Right lung (tissue), 10 donors: Measurements from ENCODE around the gene KRTAP19-5. TPM values are rescaled to one million over a fixed set of nuclear protein-coding genes. Genes with fewer than 3 reads are reported as not detected.
"Not testable (repeated sequence)": the region's sequence is repeated elsewhere in the genome, so short reads cannot be mapped to it uniquely, and the experiment has no call there.

Experiments used
- DNase-seq, 2 donors: peaks; one replicate each; pipeline ENCODE4 v3.0.0-alpha.2; 2013
- long read RNA-seq, 8 donors: transcript quantifications; one replicate each; lab custom pipeline, GENCODE V29; 2026
- polyA plus RNA-seq, 5 donors: library from polyadenylated mRNA; unstranded; fragments of 120-200 nt; gene quantifications; one replicate each; pipeline versions ENCODE4 v1.2.1 to v1.2.3, GENCODE V29; 2013; ENCODE audit warnings: inconsistent platforms in 1 of 5, low replicate concordance in 1 of 5; ENCODE audit not compliant: insufficient read length in 5 of 5, insufficient read depth in 1 of 5

Gene KRTAP19-5
- not detected for polyA plus RNA-seq
- long read RNA-seq, donor 1: 0 reads
- long read RNA-seq, donor 2: 0 reads
- long read RNA-seq, donor 3: 0 reads
- long read RNA-seq, donor 4: 0 reads
- long read RNA-seq, donor 5: 0 reads
- long read RNA-seq, donor 6: 0 reads
- long read RNA-seq, donor 7: 0 reads
- long read RNA-seq, donor 8: 0 reads

- DNase-seq: no peak
These were observed at the start of gene KRTAP19-5 for GRCh38 chr21:30502041-30502440. Gene KRTAP19-5, minus strand, starts transcription at chr21:30502141. Its CDS starts 51 bp downstream, at chr21:30502090.

- no peak for DNase-seq
These were observed 39.8 kb upstream of the KRTAP19-5 start, which contains the start of gene KRTAP19-6 for GRCh38 chr21:30541764-30542163. Gene KRTAP19-6, minus strand, starts transcription at chr21:30541864. Its CDS starts 31 bp downstream, at chr21:30541833.

GRCh38 chr21:30518876-30519275 is 16.9 kb upstream of the KRTAP19-5 start:
- DNase-seq: no peak

- no peak for DNase-seq
These were observed 13.7 kb upstream of the KRTAP19-5 start for GRCh38 chr21:30515681-30516080.

GRCh38 chr21:30505621-30506205 is 3.8 kb upstream of the KRTAP19-5 start:
- DNase-seq: not testable (repeated sequence)

GRCh38 chr21:30497065-30497464 is 4.9 kb downstream of the KRTAP19-5 start, which contains the start of gene KRTAP19-4:
Gene KRTAP19-4, minus strand, starts transcription at chr21:30497165. Its CDS starts 55 bp downstream, at chr21:30497110.
- no peak for DNase-seq

GRCh38 chr21:30491963-30492428 is 9.9 kb downstream of the KRTAP19-5 start, which contains the start of gene KRTAP19-3:
Gene KRTAP19-3, minus strand, starts transcription at chr21:30492013. Its CDS starts 56 bp downstream, at chr21:30491957.
- DNase-seq: no peak

GRCh38 chr21:30487336-30487735 is 14.6 kb downstream of the KRTAP19-5 start, which contains the start of gene KRTAP19-2:
Gene KRTAP19-2, minus strand, starts transcription at chr21:30487436. Its CDS starts 88 bp downstream, at chr21:30487348.
- DNase-seq: no peak

GRCh38 chr21:30486180-30486579 is 15.8 kb downstream of the KRTAP19-5 start:
- no peak for DNase-seq

- DNase-seq: no peak
These were observed 19.8 kb downstream of the KRTAP19-5 start for GRCh38 chr21:30482130-30482529.

- no peak for DNase-seq
These were observed 21.8 kb downstream of the KRTAP19-5 start, which contains the start of gene KRTAP19-1 for GRCh38 chr21:30480145-30480544. Gene KRTAP19-1, minus strand, starts transcription at chr21:30480367. Its CDS starts 50 bp downstream, at chr21:30480317.

- DNase-seq: no peak
These were observed 22.7 kb downstream of the KRTAP19-5 start for GRCh38 chr21:30479259-30479658.

- no peak for DNase-seq
These were observed 23.9 kb downstream of the KRTAP19-5 start for GRCh38 chr21:30478004-30478403.

- DNase-seq: no peak
These were observed 32.8 kb downstream of the KRTAP19-5 start for GRCh38 chr21:30468900-30469714.

GRCh38 chr21:30463713-30464112 is 38.2 kb downstream of the KRTAP19-5 start:
- DNase-seq: no peak

Other genes starting within 250 kb of the KRTAP19-5 start
- not detected for gene KRTAP24-1, start 219.2 kb downstream of the KRTAP19-5 start, polyA plus RNA-seq
- gene KRTAP25-1, start 212.6 kb downstream of the KRTAP19-5 start, polyA plus RNA-seq: not detected
- gene KRTAP26-1, start 181.8 kb downstream of the KRTAP19-5 start, polyA plus RNA-seq: not detected
- gene KRTAP27-1, start 164.4 kb downstream of the KRTAP19-5 start, polyA plus RNA-seq: not detected
- not detected for gene KRTAP23-1, start 153.5 kb downstream of the KRTAP19-5 start, polyA plus RNA-seq
- gene KRTAP13-2, start 129.9 kb downstream of the KRTAP19-5 start, polyA plus RNA-seq: not detected
- not detected for gene KRTAP13-1, start 106.1 kb downstream of the KRTAP19-5 start, polyA plus RNA-seq
- gene KRTAP13-3, start 76.2 kb downstream of the KRTAP19-5 start, polyA plus RNA-seq: not detected
- gene KRTAP13-4, start 71.9 kb downstream of the KRTAP19-5 start, polyA plus RNA-seq: not detected
- gene KRTAP15-1, start 61.9 kb downstream of the KRTAP19-5 start, polyA plus RNA-seq: not detected
- not detected for gene KRTAP19-1, start 21.8 kb downstream of the KRTAP19-5 start, polyA plus RNA-seq
- not detected for gene KRTAP19-2, start 14.7 kb downstream of the KRTAP19-5 start, polyA plus RNA-seq
- not detected for gene KRTAP19-3, start 10.1 kb downstream of the KRTAP19-5 start, polyA plus RNA-seq
- gene KRTAP19-4, start 5.0 kb downstream of the KRTAP19-5 start, polyA plus RNA-seq: not detected
- gene KRTAP19-6, start 39.7 kb upstream of the KRTAP19-5 start, polyA plus RNA-seq: not detected
- not detected for gene KRTAP19-7, start 59.2 kb upstream of the KRTAP19-5 start, polyA plus RNA-seq
- not detected for gene KRTAP22-2, start 88.3 kb upstream of the KRTAP19-5 start, polyA plus RNA-seq
- gene KRTAP6-3, start 90.3 kb upstream of the KRTAP19-5 start, polyA plus RNA-seq: not detected
- not detected for gene KRTAP6-2, start 96.8 kb upstream of the KRTAP19-5 start, polyA plus RNA-seq
- gene KRTAP22-1, start 98.9 kb upstream of the KRTAP19-5 start, polyA plus RNA-seq: not detected
- not detected for gene KRTAP6-1, start 111.8 kb upstream of the KRTAP19-5 start, polyA plus RNA-seq
- gene KRTAP20-1, start 114.3 kb upstream of the KRTAP19-5 start, polyA plus RNA-seq: not detected
- not detected for gene KRTAP20-4, start 118.5 kb upstream of the KRTAP19-5 start, polyA plus RNA-seq
- gene KRTAP20-2, start 133.1 kb upstream of the KRTAP19-5 start, polyA plus RNA-seq: not detected
- not detected for gene KRTAP20-3, start 140.7 kb upstream of the KRTAP19-5 start, polyA plus RNA-seq
- gene KRTAP21-3, start 216.6 kb upstream of the KRTAP19-5 start, polyA plus RNA-seq: not detected
- not detected for gene KRTAP21-2, start 245.1 kb upstream of the KRTAP19-5 start, polyA plus RNA-seq